K562 (cell line): Measurements from ENCODE around the gene FOS. TPM values are rescaled to one million over a fixed set of nuclear protein-coding genes. Genes with fewer than 3 reads are reported as not detected.

ENCODE experiments used
- ARID2 ChIP-seq: fragments of 450-650 bp; IDR thresholded peaks from 2 replicates; pipeline ENCODE4 v1.6.1; 2017; ENCODE audit warnings: antibody characterized with exemption, mild to moderate bottlenecking
- CTCFL ChIP-seq: IDR thresholded peaks from 2 replicates; pipeline ENCODE4 v1.6.1; 2011; ENCODE audit warnings: borderline replicate concordance, low read depth, mild to moderate bottlenecking, moderate library complexity, low read length; ENCODE audit not compliant: insufficient read depth, poor library complexity, severe bottlenecking
- EP400 ChIP-seq: fragments of 450-650 bp; IDR thresholded peaks from 2 replicates; pipeline ENCODE4 v1.6.1; 2017; ENCODE audit warnings: antibody characterized with exemption, mild to moderate bottlenecking, moderate library complexity
- HDGF ChIP-seq: fragments of 450-650 bp; IDR thresholded peaks from 2 replicates; pipeline ENCODE4 v1.6.1; 2016
- JUND ChIP-seq, 2 experiments: IDR thresholded peaks; 2 replicates in 1 of 2; 3 replicates in 1 of 2; pipeline ENCODE4 v1.6.1; 2011; ENCODE audit warnings: borderline replicate concordance in 2 of 2, low read depth in 2 of 2, low read length in 2 of 2, improper control_type of control experiment in 1 of 2, missing biosample characterization in 1 of 2, missing genetic modification characterization in 1 of 2, missing genetic modification reagents in 1 of 2
- MAX ChIP-seq: sonication (generic); formaldehyde crosslinking; IDR thresholded peaks from 2 replicates; pipeline ENCODE4 v1.9.0; 2022; ENCODE audit warnings: mild to moderate bottlenecking, missing genetic modification reagents
- MNT ChIP-seq, 2 experiments: fragments of 450-650 bp; conservative IDR thresholded peaks; 2 replicates each; pipeline ENCODE4 v1.6.1; 2017; ENCODE audit warnings: mild to moderate bottlenecking in 2 of 2, moderate library complexity in 2 of 2
- MTA3 ChIP-seq: fragments of 450-650 bp; formaldehyde crosslinking; IDR thresholded peaks from 2 replicates; pipeline ENCODE4 v1.6.1; 2017; ENCODE audit warnings: mild to moderate bottlenecking, borderline replicate concordance
- NFIX ChIP-seq: fragments of 250-450 bp; sonication (Bioruptor Pico); IDR thresholded peaks from 2 replicates; pipeline ENCODE4 v1.4.0; 2020; ENCODE audit warnings: low read depth, mild to moderate bottlenecking, moderate library complexity
- SETDB1 ChIP-seq: IDR thresholded peaks from one replicate; pipeline ENCODE4 v1.6.1; 2012; ENCODE audit warnings: low read length, control low read depth, inconsistent platforms
- SMARCA4 ChIP-seq: fragments of 450-650 bp; IDR thresholded peaks from 2 replicates; pipeline ENCODE4 v1.6.1; 2016
- STAG1 ChIP-seq: sonication (generic); formaldehyde crosslinking; IDR thresholded peaks from 2 replicates; pipeline ENCODE4 v1.5.0; 2020; ENCODE audit warnings: missing genetic modification reagents, borderline replicate concordance
- TFE3 ChIP-seq: fragments of 450-650 bp; formaldehyde crosslinking; IDR thresholded peaks from 2 replicates; pipeline ENCODE4 v1.4.0; 2020; ENCODE audit warnings: mild to moderate bottlenecking, mixed read lengths
- YBX1 ChIP-seq: fragments of 450-650 bp; IDR thresholded peaks from 2 replicates; pipeline ENCODE4 v1.7.1; 2016; ENCODE audit warnings: mild to moderate bottlenecking
- ZC3H4 ChIP-seq: sonication (generic); formaldehyde crosslinking; IDR thresholded peaks from 2 replicates; pipeline ENCODE4 v1.9.0; 2021; ENCODE audit warnings: missing genetic modification reagents, borderline replicate concordance
- ZFP36 ChIP-seq: fragments of 150-350 bp; IDR thresholded peaks from 2 replicates; pipeline ENCODE4 v1.6.1; 2018; ENCODE audit warnings: low read length, low read depth; ENCODE audit not compliant: partially characterized antibody
- ZNF639 ChIP-seq, 2 experiments: fragments of 200-800 bp in 1 of 2; sonication (Bioruptor generic) in 1 of 2; sonication (generic) in 1 of 2; formaldehyde crosslinking in 1 of 2; IDR thresholded peaks in 1 of 2; conservative IDR thresholded peaks in 1 of 2; 2 replicates each; pipeline versions ENCODE4 v1.5.0 to v1.6.1; 2016 to 2020; ENCODE audit warnings: missing compliant biosample characterization in 1 of 2, missing genetic modification characterization in 1 of 2, missing genetic modification reagents in 1 of 2
- ZNF76 ChIP-seq: fragments of 250-450 bp; sonication (Bioruptor Pico); IDR thresholded peaks from 2 replicates; pipeline ENCODE4 v1.4.0; 2020; ENCODE audit warnings: mild to moderate bottlenecking, moderate library complexity, borderline replicate concordance
- polyA plus RNA-seq, 8 experiments: library from polyadenylated mRNA; depleted of rRNA in 4 of 8; stranded (reverse) in 5 of 8; unstranded in 3 of 8; fragments of >200 nt; fragmentation: Nextera tagmentation in 2 of 8; fragmentation: Illumina TruSeq in 1 of 8; extraction: Ambion mirVana in 2 of 8; extraction: Trizol in 1 of 8; gene quantifications; 2 replicates each; pipeline versions ENCODE4 v1.2.1 to v1.2.3, GENCODE V29; 2011 to 2014; ENCODE audit warnings: inconsistent platforms in 1 of 8, missing spikeins in 1 of 8
- total RNA-seq, 7 experiments: library from RNA; depleted of rRNA in 6 of 7; stranded (reverse); fragments of >200 nt in 6 of 7; fragmentation: Illumina TruSeq in 2 of 7; extraction: Trizol in 2 of 7; gene quantifications; 2 replicates each; pipeline versions ENCODE4 v1.2.1 to v1.2.3, GENCODE V29; 2011 to 2021; ENCODE audit warnings: low replicate concordance in 1 of 7

The FOS gene
- total and polyA plus RNA-seq, 9 of the 15 experiments (the other 6 are each of a cell fraction or from before 2014, with no cell fraction given) = 0.54 to 13.8 (median 8.9) TPM

- no peak for TF ChIP-seq SETDB1
- TF ChIP-seq EP400 = 0 out of 2 replicates have a peak, but pooled peaks have one; percentile 54
- peak; percentile 25 for TF ChIP-seq CTCFL
- TF ChIP-seq STAG1 = peak; percentile 23; the same call in 1 of the 2 replicates
- TF ChIP-seq ZC3H4 (CRISPR knock-in tag) = peak; percentile 77; the same call in 1 of the 2 replicates
- TF ChIP-seq ARID2 = peak; percentile 85
- TF ChIP-seq ZNF639 (CRISPR knock-in tag; conservative IDR thresholded peaks at IDR 0.05 in 1 of 2, IDR thresholded peaks at IDR 0.05 in 1 of 2) = no peak
- TF ChIP-seq TFE3 (CRISPR knock-in tag) = no peak
- TF ChIP-seq HDGF = no peak
- no peak for TF ChIP-seq ZNF76 (CRISPR knock-in tag)
- peak; percentile 16; the same call in 1 of the 2 replicates for TF ChIP-seq JUND (IDR thresholded peaks at IDR 0.05; ENCODE audit: borderline replicate concordance, low read depth, low read length)
- TF ChIP-seq JUND (tag; IDR thresholded peaks at IDR 0.05; ENCODE audit: borderline replicate concordance, low read depth, low read length) = no peak
- TF ChIP-seq MNT (conservative IDR thresholded peaks at IDR 0.05) = peak; percentile 57 to 62
- 0 out of 2 replicates have a peak, but pooled peaks have one; percentile 41 for TF ChIP-seq SMARCA4
- 0 out of 2 replicates have a peak, but pooled peaks have one; percentile 24 for TF ChIP-seq MAX (CRISPR knock-in tag)
- peak; percentile 61 for TF ChIP-seq ZFP36
- no peak for TF ChIP-seq YBX1
- TF ChIP-seq NFIX (CRISPR knock-in tag) = no peak
- TF ChIP-seq MTA3 = 0 out of 2 replicates have a peak, but pooled peaks have one; percentile 36
Measured at GRCh38 chr14:75295491-75296345, 17.1 kb downstream of the FOS start (continued).
